ENCODE measurements around the gene HEATR5A. TPM values are rescaled to one million over a fixed set of nuclear protein-coding genes. Genes with fewer than 3 reads are reported as not detected.

The HEATR5A gene
- total and polyA plus RNA-seq, 9 of the 15 experiments (the other 6 are each of a cell fraction or from before 2014, with no cell fraction given): 8.0 to 50.9 (median 23.0) TPM

GRCh38 chr14:31456841-31457664 lies 36.7 kb upstream of the HEATR5A start, which contains the start of gene DTD2 (continued):
- TF ChIP-seq, protein P1, sequence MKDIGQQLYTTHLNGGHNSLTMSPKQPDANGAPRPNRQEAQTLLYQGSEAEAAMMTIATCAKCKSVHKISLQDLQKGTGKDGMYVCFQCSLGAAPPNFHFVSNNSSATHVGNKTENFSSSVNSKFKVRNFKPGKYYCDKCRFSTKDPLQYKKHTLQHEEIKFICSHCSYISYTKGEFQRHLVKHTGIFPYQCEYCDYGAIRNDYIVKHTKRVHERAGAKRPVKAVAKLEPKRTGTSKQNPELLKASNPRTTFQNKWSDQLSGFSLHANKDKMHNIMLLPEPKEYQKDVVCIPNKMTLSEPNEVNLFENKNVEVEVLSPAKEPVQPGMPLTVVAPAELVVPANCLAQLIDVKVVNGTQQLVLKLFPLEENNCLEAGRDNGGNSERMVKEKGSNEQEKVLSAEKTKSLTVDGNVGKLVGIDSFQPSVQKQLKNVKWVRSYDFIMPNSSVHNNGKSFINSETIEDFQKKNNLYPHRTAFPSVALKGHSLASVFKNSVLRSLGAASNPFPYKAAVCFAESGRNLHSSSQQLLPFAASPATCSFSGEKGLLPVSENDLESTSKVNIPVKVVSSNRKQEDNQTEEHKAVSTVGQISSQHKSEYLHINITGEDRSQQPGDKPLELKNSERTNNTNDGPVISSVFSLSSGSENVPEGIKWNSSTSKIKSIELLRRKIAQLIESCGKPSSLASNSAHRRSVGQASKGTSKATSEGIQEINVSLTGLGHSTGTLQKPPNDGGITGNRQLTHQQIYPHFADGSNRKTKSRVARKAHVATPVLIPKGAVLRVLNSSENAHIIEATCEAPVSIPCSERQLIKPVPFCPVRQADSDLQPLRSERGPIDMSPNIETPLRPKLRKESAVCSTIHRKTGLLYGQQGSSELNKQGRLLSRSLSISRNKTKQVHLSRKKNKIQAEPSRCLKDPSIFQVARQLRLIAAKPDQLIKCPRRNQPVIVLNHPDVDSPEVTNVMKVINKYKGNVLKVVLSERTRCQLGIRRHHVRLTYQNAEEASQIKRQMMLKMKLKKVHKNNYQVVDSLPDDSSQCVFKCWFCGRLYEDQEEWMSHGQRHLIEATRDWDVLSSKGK (CRISPR knock-in tag; IDR thresholded peaks at IDR 0.05): no peak
- TF ChIP-seq MAZ (CRISPR knock-in tag; conservative IDR thresholded peaks at IDR 0.05 in 1 of 2, IDR thresholded peaks at IDR 0.05 in 1 of 2): peak; percentile 89 to 93
- no peak for TF ChIP-seq HNRNPH1 (optimal IDR thresholded peaks at IDR 0.05; ENCODE audit: low read depth, low read length)
- no peak for TF ChIP-seq ZNF12 (CRISPR knock-in tag; IDR thresholded peaks at IDR 0.05)
- TF ChIP-seq ELF4 (CRISPR knock-in tag; IDR thresholded peaks at IDR 0.05): no peak
- no peak for TF ChIP-seq ESRRB (CRISPR knock-in tag; IDR thresholded peaks at IDR 0.05; ENCODE audit: borderline replicate concordance)
- TF ChIP-seq XRCC3 (IDR thresholded peaks at IDR 0.05): no peak
- no peak for TF ChIP-seq HMG20B (CRISPR knock-in tag; IDR thresholded peaks at IDR 0.05)
- TF ChIP-seq RBM17 (IDR thresholded peaks at IDR 0.05; ENCODE audit: borderline replicate concordance, low read depth, low read length): no peak
- no peak for TF ChIP-seq RBM34 (IDR thresholded peaks at IDR 0.05; ENCODE audit: borderline replicate concordance, insufficient read depth, low read length)
- no peak for TF ChIP-seq CSDE1 (IDR thresholded peaks at IDR 0.05)
- TF ChIP-seq ZC3H4 (CRISPR knock-in tag; IDR thresholded peaks at IDR 0.05; ENCODE audit: borderline replicate concordance): no peak
- no peak for TF ChIP-seq PHTF2 (CRISPR knock-in tag; IDR thresholded peaks at IDR 0.05)
- TF ChIP-seq ELF2 (CRISPR knock-in tag; IDR thresholded peaks at IDR 0.05): no peak
- TF ChIP-seq PHF20 (IDR thresholded peaks at IDR 0.05; ENCODE audit: partially characterized antibody): peak; percentile 65
- no peak for TF ChIP-seq ZNF408 (CRISPR knock-in tag; IDR thresholded peaks at IDR 0.05; ENCODE audit: low read depth)
- no peak for TF ChIP-seq MIER1 (IDR thresholded peaks at IDR 0.05; ENCODE audit: low read depth)
- TF ChIP-seq KDM1A (IDR thresholded peaks at IDR 0.05): no peak
- TF ChIP-seq POU5F1 (IDR thresholded peaks at IDR 0.05; ENCODE audit: borderline replicate concordance, low read depth, low read length, partially characterized antibody): no peak
- no peak for TF ChIP-seq SNRNP70 (optimal IDR thresholded peaks at IDR 0.05; ENCODE audit: low read depth, low read length)
- TF ChIP-seq, protein P2, sequence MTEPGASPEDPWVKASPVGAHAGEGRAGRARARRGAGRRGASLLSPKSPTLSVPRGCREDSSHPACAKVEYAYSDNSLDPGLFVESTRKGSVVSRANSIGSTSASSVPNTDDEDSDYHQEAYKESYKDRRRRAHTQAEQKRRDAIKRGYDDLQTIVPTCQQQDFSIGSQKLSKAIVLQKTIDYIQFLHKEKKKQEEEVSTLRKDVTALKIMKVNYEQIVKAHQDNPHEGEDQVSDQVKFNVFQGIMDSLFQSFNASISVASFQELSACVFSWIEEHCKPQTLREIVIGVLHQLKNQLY (CRISPR knock-in tag; conservative IDR thresholded peaks at IDR 0.05): no peak
- peak; percentile 65 for TF ChIP-seq TAF9B (IDR thresholded peaks at IDR 0.05; ENCODE audit: partially characterized antibody)
- no peak for TF ChIP-seq KLF16 (IDR thresholded peaks at IDR 0.05)
- no peak for TF ChIP-seq ZNF347 (CRISPR knock-in tag; IDR thresholded peaks at IDR 0.05; ENCODE audit: low read depth)
- no peak for TF ChIP-seq ZBTB26 (CRISPR knock-in tag; IDR thresholded peaks at IDR 0.05)
